Measurements from ENCODE around the gene PRKACB.
"Not testable (repeated sequence)": the region's sequence is repeated elsewhere in the genome, so short reads cannot be mapped to it uniquely, and the experiment has no call there.

The PRKACB gene

DNA sequence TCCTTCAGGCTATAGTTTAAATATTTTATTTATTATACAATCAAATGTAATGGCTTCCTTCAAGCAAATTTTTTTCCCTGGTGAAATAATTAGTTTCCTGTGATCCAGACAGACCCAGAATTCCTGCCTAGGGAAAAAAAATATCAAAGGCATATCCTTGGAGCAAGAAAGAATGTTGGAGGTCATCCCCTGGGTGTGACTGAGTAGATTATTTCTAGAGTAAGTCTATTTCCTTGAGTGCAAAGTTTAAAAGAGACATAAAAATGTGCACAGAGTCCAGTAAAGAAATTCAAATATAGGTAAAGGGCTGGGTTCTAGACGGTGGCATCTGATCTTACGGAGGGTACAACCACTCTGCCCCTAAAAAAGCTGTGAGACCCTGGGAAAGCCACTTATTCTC lies 125.2 kb downstream of the PRKACB start:
- DNase-seq (ENCODE audit: low spot score), result no peak

DNA sequence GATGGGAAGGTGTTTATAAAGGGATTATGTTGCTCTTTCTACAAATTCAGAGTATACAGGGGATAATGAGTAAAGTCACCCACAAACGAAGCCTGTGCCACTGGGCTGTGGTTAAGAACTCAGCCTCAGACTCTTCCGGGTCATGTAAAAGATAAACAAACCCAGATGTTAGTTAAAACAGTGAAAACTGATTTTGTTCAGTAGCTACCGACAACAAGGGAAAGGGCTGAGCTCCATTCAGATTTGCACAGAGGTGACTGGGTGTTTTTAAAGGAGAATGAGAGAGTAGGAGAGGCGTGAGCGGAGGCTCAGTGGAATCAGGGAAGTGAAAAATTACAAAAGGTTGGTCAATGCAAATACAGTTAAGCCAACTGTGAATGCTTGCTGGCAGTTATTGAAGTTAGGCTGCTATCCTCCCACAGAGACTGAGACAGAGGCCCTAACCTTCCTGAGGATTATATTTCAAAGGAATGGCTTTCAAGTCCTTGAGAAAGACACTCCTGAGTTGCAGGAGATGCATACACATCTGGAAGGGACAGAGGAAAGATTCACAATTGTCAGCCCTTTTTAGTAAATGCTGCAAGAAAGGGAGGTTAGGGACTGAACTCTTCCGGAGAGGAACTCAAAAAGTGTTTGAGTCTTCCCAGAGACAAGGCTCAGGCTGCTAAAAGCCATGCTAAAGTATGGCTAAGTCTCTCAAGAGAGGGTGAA lies 127.5 kb downstream of the PRKACB start:
- no peak for DNase-seq (ENCODE audit: low spot score)

DNA sequence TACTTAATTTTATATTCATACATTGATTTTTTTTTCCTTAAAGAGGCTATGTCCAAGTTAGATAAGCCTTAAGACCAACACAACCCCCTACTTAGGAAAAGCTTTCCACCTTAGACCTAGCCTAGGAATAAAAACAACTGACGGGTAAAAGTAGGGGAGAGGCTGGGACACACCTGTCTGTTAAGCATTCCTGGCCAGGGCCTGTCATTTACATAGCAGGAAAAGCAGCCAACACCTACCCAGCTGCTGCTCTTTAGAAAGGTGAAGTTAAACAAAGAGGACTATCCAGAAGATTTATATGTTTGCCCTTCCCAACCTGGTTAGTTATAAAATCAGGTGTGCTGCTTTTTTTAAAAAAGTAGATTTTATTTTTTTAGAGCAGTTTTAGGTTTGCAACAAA lies 128.3 kb downstream of the PRKACB start:
- no peak for DNase-seq (ENCODE audit: low spot score)

DNA sequence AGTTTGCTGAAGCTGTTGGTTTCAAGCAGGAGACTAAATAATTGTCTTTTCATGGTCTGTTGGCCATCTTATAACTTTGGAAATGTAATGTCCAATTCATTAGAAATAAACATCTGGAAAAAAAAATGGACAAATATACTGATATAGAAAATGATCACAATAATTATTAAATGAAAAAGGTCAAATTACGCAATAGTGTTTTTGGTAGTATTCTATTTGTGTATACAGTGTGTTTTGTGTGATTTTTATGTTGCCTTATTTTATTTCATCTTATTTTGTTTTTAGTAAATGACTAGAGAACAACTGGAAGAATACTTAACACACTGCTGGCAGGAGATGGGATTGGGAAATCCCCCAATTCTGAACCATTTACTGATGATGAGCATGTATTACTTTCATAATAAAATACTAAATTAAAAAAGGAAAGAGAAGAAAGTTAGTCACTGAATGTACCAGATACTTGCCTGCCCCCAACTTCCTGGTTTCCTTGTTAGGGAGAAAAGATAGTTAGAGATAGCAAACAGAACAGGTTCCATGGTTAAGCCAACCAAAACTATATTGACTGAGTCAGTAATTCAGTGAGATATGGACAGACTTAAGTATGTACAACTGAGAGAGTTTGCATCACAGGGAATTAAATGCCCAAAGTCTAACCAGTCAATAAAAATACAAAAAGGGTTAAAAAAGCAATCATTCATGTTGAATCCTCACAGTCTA lies 133.4 kb downstream of the PRKACB start:
- no peak for DNase-seq (ENCODE audit: low spot score)

DNA sequence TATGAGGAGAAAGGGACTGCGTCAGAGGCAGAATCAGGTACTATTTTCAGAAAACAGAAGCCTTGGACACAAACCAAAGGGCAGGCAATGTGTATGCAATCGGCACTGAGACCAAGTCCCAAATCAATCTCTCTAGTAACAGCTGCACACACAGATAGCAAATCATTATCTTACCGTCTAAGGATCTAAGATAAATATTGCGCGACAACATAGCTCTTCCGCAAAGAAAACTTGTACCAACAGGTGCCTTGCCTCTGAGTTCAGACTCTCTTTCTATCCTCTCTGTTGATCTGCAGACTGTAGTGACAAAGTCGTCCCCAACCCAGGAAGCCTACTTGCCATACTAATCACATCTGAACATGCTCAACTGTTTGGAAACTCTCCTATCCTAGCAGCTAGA lies 134.8 kb downstream of the PRKACB start:
- DNase-seq (ENCODE audit: low spot score), result no peak

DNA sequence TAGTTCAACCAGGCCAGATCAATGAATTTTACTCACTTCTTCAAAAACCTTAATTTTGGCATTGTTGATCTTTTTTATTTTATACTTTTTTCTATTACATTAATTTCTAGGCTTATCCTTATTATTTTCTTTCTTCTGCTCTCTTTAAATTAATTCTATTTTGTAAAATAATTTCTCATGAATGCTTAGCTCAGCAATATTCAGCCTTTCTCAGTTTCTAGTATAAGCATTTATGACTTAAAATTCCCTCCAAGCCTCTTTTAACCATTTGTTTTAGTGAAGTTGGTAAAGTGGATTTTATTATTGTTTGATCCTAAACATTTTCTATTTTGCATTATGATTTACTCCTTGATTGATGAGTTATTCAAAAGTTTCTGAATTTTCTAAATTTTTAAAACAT lies 136.8 kb downstream of the PRKACB start:
- DNase-seq (ENCODE audit: low spot score), result no peak

DNA sequence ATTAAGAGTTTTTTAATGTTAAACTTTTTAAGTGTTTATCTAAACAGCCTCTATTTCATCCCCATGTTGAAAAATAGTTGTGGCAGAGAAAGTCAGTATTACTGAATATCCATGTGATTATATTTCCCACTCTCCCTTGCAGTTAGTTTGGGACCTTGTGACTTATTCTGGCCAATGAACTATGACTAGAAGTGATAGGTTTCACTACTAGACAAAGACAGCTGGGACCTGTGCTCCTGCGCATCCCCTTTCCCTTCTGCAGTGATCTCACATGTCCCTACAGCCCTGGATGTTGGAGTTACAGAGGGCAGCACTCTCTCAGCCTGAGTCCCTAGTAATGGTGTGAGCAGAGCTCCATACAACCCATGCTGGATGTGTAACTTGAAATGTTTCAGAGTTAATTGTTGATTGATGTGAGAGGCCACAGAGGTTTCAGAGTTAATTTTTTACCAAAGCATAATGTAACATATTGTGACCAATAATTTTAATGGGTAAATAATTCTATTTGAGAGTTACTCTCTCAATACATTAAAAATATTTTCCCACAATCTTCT lies 138.8 kb downstream of the PRKACB start:
- no peak for DNase-seq (ENCODE audit: low spot score)

DNA sequence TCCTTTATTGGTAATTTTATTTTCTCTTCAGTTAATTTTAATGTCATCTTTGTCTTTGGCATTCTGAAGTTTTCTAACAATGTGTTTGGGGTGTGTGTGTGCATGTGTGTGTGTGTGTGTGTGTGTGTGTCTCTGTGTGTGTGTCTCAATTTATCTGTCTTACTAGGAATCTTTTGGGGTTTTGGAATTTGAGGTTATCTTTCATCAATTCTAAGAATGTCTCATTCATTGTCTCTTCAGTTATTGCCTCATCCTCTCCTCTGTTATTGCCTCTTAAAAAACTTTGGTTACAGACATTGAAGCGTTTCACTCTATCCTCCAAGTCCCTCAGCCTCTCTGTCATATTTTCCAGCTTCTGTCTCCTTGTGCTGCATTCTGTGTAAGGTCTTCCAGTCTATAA lies 139.3 kb downstream of the PRKACB start:
- DNase-seq (ENCODE audit: low spot score), result no peak

DNA sequence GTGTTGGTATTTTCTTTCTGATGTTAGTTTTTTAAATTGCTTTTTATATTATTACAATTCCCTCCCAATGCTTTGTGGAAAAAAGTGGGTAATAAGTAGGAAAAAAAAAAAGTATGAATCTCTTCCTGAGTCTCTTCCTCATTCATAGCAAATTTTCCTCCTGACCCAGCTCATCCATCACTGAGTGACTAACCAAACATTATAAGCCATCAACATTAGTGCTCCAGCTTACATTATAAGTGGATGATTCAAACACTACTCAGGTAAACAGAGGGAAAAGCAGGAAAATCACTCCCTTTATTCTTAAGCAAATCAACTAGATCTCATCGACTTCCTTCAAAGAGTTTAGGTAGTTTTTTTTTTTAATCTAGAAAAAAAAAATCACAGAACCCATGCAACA lies 142.0 kb downstream of the PRKACB start:
- no peak for DNase-seq (ENCODE audit: low spot score)

DNA sequence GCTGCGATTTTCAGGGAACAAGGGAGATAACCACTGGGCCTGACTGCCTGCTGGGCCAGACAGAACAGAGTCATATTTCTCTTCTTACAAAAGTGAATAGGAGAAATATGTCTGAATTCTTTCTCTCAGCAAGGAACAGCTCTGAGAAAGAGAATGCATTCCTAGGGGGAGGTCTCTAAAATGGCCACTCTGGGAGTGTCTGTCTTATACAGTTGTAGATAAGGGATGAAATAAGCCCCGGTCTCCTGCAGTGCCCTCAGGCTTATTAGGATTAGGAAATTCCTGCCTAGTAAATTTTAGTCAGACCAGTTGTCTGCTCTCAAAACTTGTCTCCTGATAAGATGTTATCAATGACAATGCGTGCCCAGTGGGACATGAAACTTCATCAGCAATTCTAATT lies 143.3 kb downstream of the PRKACB start:
- not testable (repeated sequence) for DNase-seq (ENCODE audit: low spot score)
